GM19463 (cell line): ENCODE results near the gene PPP3CA.
A peak's percentile ranks its signal among the peaks of the same experiment; 100 is the strongest.

Experiments
- ATAC-seq: cut with Tn5 transposase; IDR thresholded peaks from one replicate; pipeline ENCODE4 v1.9.1; 2021; ENCODE audit warnings: mild to moderate bottlenecking, moderate library complexity; ENCODE audit not compliant: unreplicated experiment

The PPP3CA gene

DNA sequence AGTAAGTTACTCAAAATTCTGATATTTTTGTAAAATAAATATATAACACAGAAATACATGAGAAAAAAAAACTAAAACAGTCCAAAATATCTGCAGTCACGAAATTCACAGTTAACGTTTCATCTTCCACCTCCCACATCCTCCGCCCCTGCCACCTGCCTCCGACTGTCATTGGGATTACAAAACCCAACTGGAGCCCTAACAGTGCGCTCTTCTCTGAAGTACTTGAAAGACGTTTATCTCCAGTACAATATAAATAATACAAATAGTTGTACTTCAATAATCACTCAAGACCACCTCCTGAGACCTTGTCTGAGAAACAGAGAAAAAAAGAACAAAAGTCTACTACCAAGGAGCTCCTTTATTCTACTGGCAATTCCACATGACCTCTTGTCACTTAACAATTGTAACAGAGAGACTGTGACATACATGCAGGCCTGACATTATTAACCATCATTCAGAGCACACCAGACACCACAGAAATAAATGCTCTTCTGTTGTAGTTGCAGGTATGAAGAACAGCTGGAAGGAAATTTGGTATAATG is 280.6 kb downstream of the PPP3CA start:
- no peak for ATAC-seq

- ATAC-seq = no peak
Observed at GRCh38 chr4:101065935-101066485, 281.3 kb downstream of the PPP3CA start.

DNA sequence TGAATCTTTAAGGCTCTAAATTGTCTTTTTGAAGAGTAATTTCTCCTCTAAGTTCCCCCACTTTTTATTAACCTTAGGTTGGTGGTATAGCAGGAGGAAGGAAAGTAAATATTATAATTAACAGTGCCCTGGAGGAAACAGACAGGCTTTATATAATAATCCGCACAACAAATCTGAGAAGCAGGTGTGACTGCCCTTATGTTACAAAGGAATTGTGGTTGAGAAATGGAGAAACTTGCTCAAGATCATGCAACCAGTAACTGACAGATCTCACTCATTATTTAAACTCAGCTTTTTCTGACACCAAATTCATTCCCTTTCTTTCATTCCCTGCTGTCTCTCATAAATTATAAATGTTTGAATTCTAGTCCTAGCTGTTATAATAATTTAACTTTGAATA is 282.0 kb downstream of the PPP3CA start:
- ATAC-seq = no peak

- ATAC-seq = no peak
Observed at GRCh38 chr4:101064541-101065180, 282.7 kb downstream of the PPP3CA start.

GRCh38 chr4:101055392-101055791 is 291.9 kb downstream of the PPP3CA start:
- ATAC-seq = no peak

DNA sequence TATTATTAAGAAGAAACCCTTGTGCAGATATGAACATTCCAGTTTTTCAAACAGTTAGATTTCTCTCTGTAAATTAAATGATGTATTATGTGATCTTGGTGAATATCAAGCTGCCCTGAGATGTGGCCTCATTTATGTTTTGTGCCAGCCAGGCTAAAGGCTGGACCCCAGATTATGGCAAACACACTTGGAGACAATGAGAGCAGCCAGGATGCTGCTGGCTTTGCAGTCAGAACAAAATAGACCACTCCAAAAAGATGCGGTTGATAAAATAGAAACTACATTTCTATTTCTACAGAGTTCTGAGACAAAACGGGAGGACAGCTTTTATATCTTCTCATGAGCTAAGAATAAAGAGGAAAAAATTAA is 296.5 kb downstream of the PPP3CA start:
- ATAC-seq = no peak

- no peak for ATAC-seq
Observed at GRCh38 chr4:101050088-101050836, 297.1 kb downstream of the PPP3CA start.

DNA sequence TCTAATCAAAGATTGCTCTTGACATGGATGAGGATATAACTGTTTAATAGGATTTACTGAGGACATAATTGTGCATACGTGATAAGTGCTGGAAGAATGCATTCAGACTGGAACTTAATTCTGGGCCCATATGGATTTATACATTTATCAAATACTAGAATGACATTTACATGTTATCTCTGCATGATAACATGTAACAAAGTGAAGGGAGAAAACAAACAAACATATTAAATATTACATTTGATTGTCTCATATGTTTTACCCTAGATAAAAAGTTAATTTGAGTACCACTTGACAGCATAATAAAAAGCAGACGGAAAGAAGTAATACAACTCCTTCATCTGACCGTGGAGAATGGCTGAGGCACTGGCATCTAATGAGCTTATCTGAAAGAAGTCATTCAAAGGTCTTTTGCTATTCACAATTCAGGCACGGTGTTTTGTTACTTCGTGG is 297.8 kb downstream of the PPP3CA start:
- no peak for ATAC-seq

DNA sequence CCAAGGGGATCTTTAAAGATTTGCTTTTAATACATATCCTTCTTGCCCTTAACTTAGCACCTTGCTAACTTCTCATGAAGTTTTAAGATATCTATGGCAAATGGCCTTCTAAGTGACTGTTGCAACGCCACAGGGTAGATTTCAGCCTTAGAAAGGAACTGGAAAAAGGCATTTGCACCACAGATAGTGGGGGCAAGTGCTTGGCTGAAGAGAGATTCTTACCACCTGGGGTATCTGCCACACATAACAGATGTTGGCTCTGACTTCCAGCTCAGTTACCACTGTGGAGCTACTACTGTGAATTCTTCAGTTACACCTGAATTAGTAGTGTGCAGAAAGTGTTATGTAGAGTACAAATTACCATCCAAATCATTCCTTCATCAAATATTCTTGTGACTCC is 302.6 kb downstream of the PPP3CA start:
- no peak for ATAC-seq

GRCh38 chr4:101042847-101043246 is 304.5 kb downstream of the PPP3CA start:
- ATAC-seq = no peak

DNA sequence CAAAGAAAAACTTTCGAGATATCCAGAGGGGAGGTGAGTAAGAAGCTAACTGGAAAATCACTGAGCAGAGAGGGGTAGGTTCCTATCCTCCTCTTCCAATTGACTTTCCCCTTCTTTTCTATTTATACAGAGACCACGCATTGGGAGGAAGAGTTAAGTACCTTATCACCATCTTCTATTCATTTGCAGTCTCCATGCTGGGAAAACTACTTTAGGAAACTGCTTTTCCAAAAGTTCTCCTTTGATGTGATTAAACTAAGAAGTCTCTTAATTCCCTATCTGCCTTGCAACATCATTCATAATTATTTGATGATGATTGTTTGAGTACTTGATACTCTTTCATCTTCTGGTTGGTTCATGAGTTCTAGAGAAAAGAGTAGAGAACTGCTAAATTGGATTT is 306.6 kb downstream of the PPP3CA start:
- ATAC-seq = no peak

DNA sequence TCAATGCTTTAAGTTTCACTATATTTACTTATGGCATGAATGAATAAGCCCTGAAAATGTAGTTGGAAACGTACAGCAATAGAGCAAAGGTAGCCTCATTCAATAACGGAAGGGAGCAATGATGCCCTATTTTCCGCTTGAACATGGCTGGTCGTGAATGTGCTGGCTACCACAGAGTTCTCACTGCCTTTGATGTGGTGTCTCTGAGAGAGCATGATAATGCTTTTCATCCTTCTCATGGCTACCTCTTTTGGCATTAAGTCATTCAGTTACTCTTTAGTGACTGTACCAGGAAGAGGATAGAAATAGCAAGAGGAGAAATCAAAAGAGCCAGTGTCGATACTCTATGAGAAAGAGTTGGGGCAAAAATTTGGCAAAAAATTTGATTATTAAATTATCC is 308.0 kb downstream of the PPP3CA start:
- peak; percentile 73 for ATAC-seq

DNA sequence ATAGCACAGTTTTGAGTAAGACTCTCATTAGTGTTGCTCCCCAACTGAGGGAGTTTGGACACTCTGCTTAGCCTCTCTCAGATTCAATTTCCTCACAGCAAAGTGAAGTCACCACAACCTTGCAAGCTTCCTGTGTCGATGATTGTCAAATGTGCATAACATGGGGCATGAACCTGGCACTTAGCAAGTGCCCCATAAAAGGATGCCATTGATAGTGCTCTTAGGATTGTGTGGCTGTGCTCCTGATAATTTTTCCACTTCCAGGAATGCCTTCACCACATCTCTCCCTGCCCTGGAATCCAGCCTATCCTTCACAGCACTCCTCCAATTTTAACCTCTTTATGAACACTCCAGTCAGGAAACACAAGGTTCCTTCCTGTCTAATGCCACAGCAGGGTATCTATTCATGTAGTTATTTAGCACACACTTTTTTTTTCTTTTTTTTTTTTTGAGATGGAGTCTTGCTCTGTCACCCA is 309.4 kb downstream of the PPP3CA start:
- no peak for ATAC-seq

- no peak for ATAC-seq
Observed at GRCh38 chr4:101037249-101037648, 310.1 kb downstream of the PPP3CA start.

GRCh38 chr4:101035487-101035886 is 311.8 kb downstream of the PPP3CA start:
- no peak for ATAC-seq

DNA sequence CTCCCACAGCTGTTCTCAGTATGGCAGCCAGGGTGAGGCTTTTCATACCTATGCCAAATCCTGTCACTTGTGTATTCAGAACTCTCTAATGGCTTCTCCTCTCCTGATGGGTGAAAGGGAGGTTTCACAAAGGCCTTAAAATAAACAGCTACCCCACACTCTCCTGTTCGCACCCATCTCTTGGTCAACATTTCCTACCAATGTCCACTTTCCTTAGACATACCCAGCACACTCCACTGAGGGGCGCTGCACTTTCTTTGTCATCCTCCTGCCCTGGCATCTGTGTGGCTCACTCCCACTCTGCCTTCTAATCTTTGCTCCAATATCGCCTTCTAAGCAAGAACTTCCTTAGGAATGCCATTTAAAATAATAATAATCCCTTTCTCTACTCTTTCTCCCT is 313.3 kb downstream of the PPP3CA start:
- no peak for ATAC-seq

GRCh38 chr4:101032541-101032940 is 314.8 kb downstream of the PPP3CA start:
- no peak for ATAC-seq

GRCh38 chr4:101031971-101032370 is 315.4 kb downstream of the PPP3CA start:
- ATAC-seq = no peak

GRCh38 chr4:101028886-101029285 is 318.4 kb downstream of the PPP3CA start:
- no peak for ATAC-seq

GRCh38 chr4:101027721-101028120 is 319.6 kb downstream of the PPP3CA start:
- no peak for ATAC-seq

DNA sequence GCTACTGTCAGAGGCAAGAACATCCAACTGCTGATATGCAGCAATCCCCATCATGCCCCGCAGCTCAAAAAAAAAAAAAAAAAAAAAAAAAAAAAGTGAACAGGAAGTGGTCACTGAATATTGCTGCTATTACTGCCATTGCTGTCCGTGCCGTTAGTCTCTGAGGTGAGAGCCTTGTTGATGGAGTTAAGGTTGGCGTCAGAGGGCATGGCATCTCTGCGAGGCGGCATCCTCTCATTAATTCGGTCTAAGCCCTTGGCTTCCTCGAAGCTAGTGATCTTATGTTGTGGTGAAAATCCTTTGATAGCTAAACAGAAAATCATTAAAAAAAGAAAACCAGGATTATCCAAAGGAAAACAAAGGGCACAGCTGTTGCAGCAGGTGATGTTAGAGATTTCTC is 321.6 kb downstream of the PPP3CA start:
- ATAC-seq = no peak
